NT2/D1 (cell line): ENCODE measurements around the gene ECT2.

Experiments
- SUZ12 ChIP-seq: IDR thresholded peaks from 2 replicates; pipeline ENCODE4 v1.6.1; 2011; ENCODE audit not compliant: insufficient read length, insufficient read depth; ENCODE audit errors: extremely low read depth
- ZNF274 ChIP-seq: IDR thresholded peaks from 2 replicates; pipeline ENCODE4 v1.6.1; 2011; ENCODE audit warnings: mild to moderate bottlenecking, low read depth, low read length

DNA sequence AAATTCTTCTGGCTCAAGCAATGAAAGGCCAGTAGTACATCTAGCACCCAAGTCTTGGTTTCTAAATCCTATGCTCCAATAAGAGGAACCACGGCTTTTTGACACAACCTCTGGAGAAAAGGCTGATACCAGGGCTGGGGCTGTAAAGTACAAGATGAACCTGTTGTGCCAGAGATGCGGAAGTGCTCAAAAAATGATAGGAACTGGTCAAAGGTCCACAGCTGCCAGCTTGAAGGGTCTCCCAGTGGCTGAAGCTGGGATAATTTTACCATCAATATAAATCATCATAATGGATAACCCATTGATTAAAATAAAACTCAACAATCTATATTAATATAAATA, 39.1 kb upstream of the ECT2 start:
- TF ChIP-seq ZNF274 (no peak), SUZ12 (no peak)
